Thoracic aorta (tissue), 2 donors: ENCODE measurements around the gene TMEM187. TPM values are rescaled to one million over a fixed set of nuclear protein-coding genes. Genes with fewer than 3 reads are reported as not detected.

Source experiments
- ATAC-seq: fragments of 150-250 bp; one replicate; pipeline ENCODE4 v1.8.0; 2017; ENCODE audit warnings: low read depth; ENCODE audit not compliant: insufficient number of reproducible peaks, low FRiP score
- DNase-seq: peaks from one replicate; pipeline ENCODE4 v3.0.0-alpha.2; 2020; ENCODE audit warnings: low spot score
- H3K27ac ChIP-seq, 2 donors: fragments of 200-600 bp; sonication (generic); 1 replicate in 1 of 2; 2 replicates in 1 of 2; pipeline ENCODE4 v1.5.1; 2016; ENCODE audit warnings: mild to moderate bottlenecking in 2 of 2, moderate library complexity in 2 of 2
- H3K27me3 ChIP-seq: fragments of 200-600 bp; sonication (generic); replicated peaks from 2 replicates; pipeline ENCODE4 v1.6.0; 2016; ENCODE audit warnings: mild to moderate bottlenecking; ENCODE audit not compliant: insufficient read depth
- H3K36me3 ChIP-seq: fragments of 200-600 bp; sonication (generic); one replicate; pipeline ENCODE4 v1.5.1; 2016
- H3K4me1 ChIP-seq, 2 donors: fragments of 200-600 bp; sonication (generic); 1 replicate in 1 of 2; 2 replicates in 1 of 2; pipeline versions ENCODE4 v1.5.1 to v1.6.0; 2016; ENCODE audit warnings: low read depth in 2 of 2, mild to moderate bottlenecking in 1 of 2; ENCODE audit not compliant: control insufficient read depth in 1 of 2
- H3K4me3 ChIP-seq: fragments of 200-600 bp; sonication (generic); 2 replicates; pipeline ENCODE4 v1.5.1; 2016; ENCODE audit warnings: mild to moderate bottlenecking
- H3K9me3 ChIP-seq: fragments of 200-600 bp; sonication (generic); 2 replicates; pipeline ENCODE4 v1.5.1; 2016
- CTCF ChIP-seq: fragments of 200-600 bp; sonication (generic); IDR thresholded peaks from one replicate; pipeline ENCODE4 v1.5.1; 2019; ENCODE audit warnings: antibody characterized with exemption
- total RNA-seq, 2 donors: library from RNA; depleted of rRNA; stranded (reverse); fragments of >200 nt; gene quantifications; one replicate each; pipeline versions ENCODE4 v1.1.0 to v1.2.3, GENCODE V29; 2016

TMEM187 gene
- total RNA-seq, 2 donors from 2014 or later, result 0.78 to 23.4 TPM

GRCh38 chrX:154006947-154007346 is 34.4 kb downstream of the TMEM187 start:
- no peak for DNase-seq
- no peak for TF ChIP-seq CTCF
- Histone ChIP-seq H3K27me3 (no peaks in the 10 kb centered on the region), H3K36me3 (no peaks in the 10 kb centered on the region), H3K9me3 (no peaks in the 10 kb centered on the region), H3K4me3 (no peak overlapping the region), H3K27ac (no peak overlapping the region), H3K4me1 (no peaks in the 10 kb centered on the region)
- no peak for ATAC-seq

- DNase-seq (no peak), ATAC-seq (no peak)
- Histone ChIP-seq H3K36me3 (no peaks in the 10 kb centered on the region), H3K27me3 (no peaks in the 10 kb centered on the region), H3K4me3 (no peak overlapping the region), H3K27ac (no peak overlapping the region), H3K4me1 (no peaks in the 10 kb centered on the region), H3K9me3 (no peaks in the 10 kb centered on the region)
- no peak for TF ChIP-seq CTCF
Observed at GRCh38 chrX:154008521-154008920, 36.0 kb downstream of the TMEM187 start.

GRCh38 chrX:154010330-154011087 is 38.0 kb downstream of the TMEM187 start:
- no peaks in the 10 kb centered on the region for H3K36me3 ChIP-seq
- no peak for TF ChIP-seq CTCF
- no peak for ATAC-seq

GRCh38 chrX:154011376-154012335 is 39.1 kb downstream of the TMEM187 start:
- no peak overlapping the region for H3K4me3 ChIP-seq
- no peaks in the 10 kb centered on the region for H3K9me3 ChIP-seq
- TF ChIP-seq CTCF, result no peak
- no peaks in the 10 kb centered on the region for H3K27me3 ChIP-seq
- no peaks in the 10 kb centered on the region for H3K4me1 ChIP-seq
- H3K27ac ChIP-seq, result no peak overlapping the region
- DNase-seq (no peak), ATAC-seq (no peak)
- H3K36me3 ChIP-seq, result no peaks in the 10 kb centered on the region

More at GRCh38 chrX:154010330-154011087, 38.0 kb downstream of the TMEM187 start:
- no peaks in the 10 kb centered on the region for H3K27me3 ChIP-seq
- DNase-seq, result no peak
- H3K4me1 ChIP-seq, result no peaks in the 10 kb centered on the region
- H3K9me3 ChIP-seq, result no peaks in the 10 kb centered on the region
- no peak overlapping the region for H3K27ac ChIP-seq
- no peak overlapping the region for H3K4me3 ChIP-seq

- Histone ChIP-seq H3K27ac (no peak overlapping the region), H3K4me3 (no peak overlapping the region), H3K9me3 (no peaks in the 10 kb centered on the region), H3K4me1 (no peaks in the 10 kb centered on the region), H3K36me3 (no peaks in the 10 kb centered on the region), H3K27me3 (no peaks in the 10 kb centered on the region)
- no peak for ATAC-seq
- no peak for TF ChIP-seq CTCF
- DNase-seq, result no peak
Observed at GRCh38 chrX:154012336-154012991, 39.9 kb downstream of the TMEM187 start.
